ENCODE measurements around the gene FYB1. TPM values are rescaled to one million over a fixed set of nuclear protein-coding genes. Genes with fewer than 3 reads are reported as not detected.

Gene FYB1
- polyA plus RNA-seq, 12 donors, result 1.6 to 10.5 (median 2.2) TPM; not detected in 1

DNA sequence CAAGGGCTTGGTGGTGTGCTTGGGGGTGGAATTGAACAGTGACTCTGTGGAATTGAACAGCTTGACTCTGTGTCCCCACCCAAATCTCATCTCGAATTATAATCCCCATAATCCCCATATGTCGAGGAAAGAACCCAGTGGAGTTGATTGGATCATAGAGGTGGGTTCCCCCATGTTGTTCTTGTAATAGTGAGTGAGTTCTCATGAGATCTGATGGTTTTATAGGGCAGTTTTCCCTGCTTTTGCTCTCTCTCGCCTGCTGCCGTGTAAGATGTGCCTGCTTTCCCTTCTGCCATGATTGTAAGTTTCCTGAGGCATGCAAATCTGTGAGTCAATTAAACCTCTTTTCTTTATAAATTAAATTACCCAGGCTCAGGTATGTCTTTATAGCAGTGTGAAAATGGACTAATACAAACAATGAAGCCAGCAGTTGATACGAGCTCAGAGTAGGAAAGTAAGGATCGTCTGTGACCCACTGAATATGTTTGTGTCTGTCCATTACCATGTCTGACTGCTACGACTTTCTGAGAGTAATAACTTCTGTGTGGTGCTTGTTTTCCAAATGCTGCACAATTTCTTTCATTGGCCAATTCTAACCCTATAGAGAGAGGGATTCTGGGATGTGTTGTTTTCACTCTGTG lies 127.3 kb downstream of the FYB1 start:
- no peak for DNase-seq

DNA sequence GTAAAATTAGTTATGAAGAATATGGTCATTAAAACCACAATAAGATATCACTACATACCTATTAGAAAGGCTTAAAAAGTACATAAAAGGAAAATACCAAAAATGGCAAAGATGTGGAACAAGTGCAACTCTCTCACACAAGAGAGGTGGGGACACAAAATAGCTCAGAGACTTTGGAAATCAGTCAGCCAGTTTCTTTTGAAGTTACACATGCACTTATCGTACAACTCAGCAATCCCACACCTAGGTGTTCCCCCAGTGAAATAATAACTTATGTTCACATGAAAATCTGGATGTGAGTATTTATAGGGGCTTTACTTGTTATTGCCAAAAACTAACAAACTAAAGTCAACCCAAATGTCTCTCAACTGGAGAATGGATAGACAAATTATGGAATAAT lies 135.4 kb downstream of the FYB1 start:
- DNase-seq, result no peak

DNA sequence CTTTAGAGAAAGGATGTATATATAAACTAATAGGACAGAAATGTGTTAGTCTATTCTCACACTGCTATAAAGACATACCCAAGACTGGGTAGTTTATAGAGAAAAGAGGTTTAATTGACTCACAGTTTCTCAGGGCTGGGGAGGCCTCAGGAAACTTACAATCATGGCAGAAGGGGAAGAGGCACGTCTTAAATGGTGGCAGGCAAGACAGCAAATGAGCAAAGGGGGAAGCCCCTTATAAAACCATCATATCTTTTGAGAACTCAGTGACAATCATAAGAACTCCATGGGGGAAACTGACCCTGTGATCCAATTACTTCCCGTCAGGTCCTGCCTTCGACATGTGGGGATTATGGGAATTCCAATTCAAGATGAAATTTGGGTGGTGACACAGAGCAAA lies 136.4 kb downstream of the FYB1 start:
- DNase-seq, result no peak

DNA sequence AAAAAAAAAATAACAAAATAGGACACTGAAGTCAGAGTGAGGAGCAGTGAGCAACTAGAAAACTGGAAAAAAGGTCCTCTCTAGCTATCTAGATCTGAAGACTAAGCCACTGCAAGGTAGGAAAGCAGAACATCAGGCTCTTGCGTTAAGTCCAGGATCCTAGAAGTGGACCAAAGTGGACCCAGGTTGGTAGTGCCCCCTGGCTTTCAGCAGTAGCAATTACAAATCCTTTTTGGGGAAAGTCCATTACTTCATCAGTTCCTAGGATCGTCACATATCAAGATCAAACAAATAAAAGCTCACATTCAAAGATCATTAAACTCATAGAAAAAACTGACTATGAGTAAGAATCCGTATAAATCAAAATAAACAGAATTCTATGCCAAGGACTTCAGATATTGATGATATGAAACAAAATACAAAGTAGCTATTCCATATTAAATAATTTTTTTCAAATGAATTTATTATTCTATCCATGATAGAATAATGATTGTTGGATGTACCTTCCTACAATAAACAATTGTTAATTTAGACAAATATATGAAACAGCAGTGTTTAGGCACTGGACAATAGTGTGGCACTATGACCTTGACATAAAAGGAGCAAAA lies 138.7 kb downstream of the FYB1 start:
- peak; percentile 25 for DNase-seq

DNA sequence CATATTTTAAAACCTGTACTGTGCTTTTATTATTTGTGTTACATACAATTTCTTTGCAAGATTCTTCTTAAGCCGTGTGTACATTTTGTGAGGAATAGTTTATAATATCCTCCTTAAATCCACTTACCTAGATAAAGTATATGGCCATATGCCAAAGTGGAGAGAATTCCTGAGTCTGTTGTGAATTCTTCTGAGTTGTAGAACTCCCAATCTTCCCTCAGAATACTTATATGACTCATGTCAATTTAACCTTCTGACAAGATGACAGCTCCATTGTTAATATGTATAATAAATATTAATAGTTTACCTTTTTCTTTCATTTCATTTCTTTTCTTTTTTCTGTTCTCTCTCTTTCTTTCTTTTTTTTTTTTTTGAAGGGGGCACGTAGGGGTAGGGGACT lies 139.2 kb downstream of the FYB1 start:
- no peak for DNase-seq

DNA sequence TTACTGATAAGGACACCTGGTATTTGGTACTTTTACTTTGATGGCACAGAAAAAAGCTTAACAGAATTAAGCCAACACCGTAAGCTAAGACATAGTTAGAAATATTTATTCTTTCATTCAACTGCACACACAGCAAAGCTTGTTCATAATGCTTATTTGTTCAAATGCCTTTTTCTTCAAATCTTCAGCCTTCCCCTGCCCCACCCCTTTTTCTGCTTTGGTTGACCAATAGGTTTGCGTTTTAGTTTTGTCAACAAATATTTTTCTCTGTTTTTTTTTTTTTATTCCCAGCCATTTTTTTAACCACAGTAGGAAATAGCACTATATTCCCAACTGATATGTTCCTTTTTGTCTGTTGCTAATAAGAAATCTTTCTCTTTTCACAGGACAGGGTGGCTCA lies 140.2 kb downstream of the FYB1 start:
- no peak for DNase-seq

DNA sequence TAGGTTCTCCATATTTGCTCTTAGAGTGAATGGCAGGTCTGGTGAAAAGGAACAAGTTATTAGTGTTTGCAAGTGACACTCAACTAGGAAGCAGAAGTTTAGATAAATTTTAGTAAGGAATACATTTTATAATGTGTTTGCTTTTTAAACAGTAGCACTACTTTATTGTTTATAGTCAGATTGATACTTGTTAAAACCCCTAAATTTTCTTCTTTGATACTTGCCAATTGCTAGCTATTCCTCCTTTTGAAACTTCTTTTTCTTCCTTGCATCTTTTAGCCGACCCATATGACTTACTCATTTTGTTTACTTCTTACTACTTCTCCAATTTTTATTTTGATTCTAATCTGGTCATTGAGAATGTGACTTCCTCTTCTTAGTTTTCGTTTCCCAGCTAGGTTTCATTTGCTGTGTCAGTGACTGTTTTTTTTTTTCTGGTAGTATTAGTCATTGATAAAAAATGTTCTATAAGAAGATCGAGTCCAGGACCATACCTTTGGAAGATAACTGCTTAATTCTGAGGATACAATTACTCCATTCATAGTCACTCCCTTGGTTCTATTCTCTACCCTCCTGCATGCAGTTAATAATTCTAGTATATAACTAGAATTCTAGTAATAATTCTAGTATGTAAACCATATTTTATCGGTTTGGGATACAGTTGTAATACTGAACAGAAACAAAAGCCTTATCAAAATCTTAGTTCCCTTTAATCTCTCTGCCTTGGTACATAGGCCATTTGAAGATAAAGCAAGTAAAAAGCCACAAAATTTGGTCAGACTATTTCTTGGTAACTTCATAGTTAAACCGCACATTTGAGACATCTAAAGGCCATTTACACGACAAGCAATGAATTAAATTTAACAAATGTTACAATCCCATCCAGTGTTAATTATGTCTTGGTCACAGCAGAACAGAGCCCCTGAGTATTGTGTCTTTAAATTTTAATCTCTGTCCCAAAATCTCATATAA lies 142.3 kb downstream of the FYB1 start:
- DNase-seq, result no peak

DNA sequence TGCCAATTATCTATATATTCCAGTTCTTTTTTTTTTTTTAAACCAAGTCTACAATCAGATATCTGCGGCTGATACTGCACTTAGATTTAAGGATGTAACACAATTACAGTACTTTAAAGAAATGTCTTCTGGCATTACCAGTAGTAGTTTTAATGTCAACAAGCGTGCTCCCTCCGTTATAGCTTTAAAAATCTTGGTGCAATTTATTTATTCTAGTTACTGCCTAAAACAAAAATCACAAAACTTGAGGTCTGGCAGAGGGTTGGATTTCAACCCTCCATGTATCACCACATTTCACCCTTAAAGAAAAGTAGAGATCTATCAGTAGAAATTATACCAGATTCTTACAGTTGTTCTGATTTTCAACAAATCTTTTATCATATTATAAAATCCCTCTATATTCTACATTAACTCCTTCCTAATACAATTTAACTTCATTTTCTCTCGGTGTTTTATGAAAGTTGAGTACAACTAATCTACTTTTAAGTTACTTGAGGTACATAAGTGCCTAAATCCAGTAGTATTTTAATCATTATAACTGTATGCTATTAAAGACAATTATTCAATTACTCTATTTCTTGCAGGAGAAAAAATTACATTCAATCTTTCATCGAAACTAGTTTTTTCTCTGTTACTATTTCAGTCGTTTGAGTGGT lies 143.1 kb downstream of the FYB1 start:
- no peak for DNase-seq

DNA sequence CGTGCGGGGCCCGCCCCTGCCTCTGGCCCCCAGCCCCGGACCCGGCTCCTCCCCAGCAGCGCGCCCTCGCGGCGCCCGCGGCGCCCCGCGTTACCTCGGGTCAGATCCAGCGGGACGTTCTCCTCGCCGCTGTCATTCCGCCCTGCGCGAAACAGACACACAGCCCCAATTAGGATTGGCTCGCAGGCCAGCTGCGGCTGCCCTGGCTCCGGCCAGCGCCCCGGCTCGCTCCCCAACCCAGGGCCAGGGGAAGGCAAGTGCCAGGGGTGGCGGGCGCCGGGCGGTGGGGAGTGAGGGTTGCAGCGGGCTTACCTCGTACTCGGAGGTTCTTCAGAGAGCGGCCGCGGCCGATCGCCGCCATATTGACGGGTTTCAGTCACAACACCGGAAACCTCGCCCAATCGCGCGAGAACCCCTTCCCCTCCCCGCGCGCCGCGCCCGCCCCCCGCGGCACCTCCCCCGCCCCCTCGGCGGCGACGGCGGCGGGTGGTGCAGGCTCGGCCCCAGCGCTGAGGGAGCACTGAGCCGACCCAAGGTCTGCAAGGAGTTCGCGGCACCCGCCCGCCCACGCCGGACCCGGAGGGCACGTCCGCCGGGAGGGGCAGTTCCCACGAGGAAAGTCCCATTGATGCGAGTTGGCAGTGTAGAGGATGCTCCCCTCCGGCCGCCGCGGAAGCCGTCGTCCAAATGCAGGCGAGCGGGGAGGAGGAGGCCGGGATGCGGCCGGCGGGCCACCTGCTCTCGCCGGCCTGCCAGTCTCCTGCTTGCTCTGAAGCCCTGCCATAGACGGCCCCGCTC lies 145.1 kb downstream of the FYB1 start, which contains the start of gene RICTOR:
Gene RICTOR (minus strand): TSS at position 383 of the 798 bp plus-strand sequence. CDS start 22 bp downstream, at position 361.
- peak; percentile 90 for DNase-seq

DNA sequence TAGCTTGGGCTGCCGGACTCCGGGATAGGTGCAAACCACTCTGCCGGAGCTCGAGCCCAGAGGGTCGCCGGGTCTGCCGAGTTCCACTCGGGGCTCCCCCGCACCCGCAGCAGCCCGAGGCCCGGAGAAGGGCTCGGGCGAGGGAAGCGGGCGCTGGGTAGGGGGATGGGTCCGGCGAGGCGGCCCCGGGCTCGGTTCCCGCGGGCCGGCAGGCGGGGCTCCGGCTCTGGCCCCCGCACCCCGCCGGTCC lies 145.7 kb downstream of the FYB1 start:
- DNase-seq, result peak; percentile 48

DNA sequence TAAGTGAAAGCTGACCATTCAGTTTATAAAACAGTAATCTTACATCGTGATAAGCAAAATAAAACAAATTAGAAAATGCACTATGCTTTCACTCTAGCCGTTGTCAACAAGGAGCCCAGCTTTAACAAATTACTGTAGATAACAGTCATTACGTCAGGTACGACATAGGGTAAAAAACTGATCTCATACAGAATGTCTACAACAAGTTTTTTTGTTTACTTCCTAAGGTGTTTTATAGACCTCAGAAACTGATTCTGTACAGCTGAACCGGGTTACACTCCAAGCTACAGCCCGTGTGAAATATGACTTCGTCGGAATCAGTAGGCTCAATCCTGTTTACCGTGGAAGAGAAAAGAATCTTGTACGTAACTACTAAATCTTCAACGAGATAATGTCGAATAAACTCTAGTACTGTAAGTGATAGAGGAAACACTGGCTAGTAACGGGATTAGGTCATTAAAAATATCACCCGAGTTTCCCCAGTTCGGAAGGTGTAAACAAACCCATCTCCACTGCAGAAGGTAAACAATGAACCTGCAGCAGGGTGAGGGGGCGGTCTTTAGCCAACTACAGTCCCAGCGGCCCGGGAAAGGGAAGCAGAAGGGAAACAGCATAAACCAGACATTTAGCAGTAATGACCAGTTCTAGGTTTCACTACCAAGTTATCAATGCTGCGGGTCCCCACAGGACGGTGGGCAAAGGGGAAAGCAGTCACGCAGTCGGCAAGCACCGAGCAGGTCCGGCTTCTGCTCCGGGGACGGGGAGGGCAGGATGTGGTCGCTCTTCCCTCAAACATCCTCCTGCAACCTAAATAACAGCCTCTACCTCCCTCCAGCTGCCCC lies 146.2 kb downstream of the FYB1 start:
- no peak for DNase-seq

DNA sequence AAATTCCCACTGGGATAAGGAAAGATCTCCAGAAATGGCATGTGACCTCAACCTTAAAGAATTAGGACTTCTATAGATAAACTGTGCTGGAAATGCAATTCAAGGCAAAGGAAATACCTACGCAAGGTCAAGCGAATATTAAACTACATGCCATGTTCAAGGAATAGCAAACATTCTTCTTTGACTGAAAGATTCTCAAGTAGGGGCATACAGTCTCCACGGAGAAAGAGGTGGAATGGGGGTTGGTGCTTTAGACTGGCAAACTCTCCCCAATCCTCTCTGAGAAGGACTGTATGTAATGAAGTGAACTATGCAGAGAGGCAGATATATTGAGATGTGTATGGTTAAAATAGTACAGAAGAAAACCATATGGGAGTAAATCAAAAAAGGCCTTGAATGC lies 151.3 kb downstream of the FYB1 start:
- DNase-seq, result no peak

DNA sequence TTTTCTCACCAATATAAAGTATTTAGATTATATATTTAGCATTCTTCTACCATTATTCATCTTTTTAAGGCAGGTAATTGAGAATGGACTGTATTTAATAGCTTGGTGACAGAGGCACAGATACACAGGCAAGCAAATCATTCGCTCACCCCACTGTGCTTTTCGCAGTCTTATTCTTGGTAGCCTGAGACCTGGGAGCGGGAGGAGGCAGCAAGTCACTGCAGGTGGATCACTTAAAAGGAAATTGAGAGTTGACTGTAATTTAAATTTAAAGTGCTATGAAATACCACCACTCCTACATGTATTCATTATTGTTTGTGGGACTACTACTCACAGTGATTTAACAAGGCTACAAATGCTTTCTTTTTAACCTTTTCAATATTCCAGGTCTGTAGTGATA lies 154.9 kb downstream of the FYB1 start:
- no peak for DNase-seq

DNA sequence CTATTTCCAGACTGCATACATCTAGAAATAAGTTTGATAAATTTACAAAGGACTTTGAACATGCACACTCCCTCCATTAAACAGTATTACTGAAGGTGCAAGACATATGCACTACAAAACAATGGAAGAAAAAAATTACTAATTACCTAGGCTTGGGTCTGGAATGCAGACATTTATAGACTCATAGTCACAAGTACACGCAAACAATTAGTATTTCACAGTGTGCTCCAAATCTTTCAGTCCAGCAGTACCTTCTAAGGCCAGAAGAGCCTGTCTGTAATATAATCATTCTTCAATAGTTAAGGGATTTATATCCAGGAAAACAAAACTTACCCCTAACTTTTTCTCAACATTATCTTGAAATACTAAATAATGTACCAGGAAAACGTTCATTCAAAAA lies 156.3 kb downstream of the FYB1 start:
- DNase-seq, result no peak

DNA sequence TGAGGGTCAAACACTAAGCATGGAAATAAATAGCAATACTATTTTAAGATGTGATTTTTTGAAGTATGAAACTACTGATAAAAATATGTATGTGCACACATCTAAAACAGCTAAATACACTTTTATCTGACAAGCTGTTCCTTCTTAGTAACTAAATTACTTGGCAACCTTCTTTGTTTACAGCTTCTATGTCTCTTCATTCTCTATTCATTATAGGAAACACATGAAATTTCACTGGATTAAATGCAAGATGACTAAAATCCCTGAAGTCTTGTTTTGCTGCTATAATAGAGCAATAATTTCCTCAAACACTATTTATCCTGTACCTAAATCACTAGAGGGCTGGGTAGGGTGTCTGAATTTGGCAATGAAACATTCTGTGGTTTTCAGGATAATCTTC lies 156.8 kb downstream of the FYB1 start:
- no peak for DNase-seq

DNA sequence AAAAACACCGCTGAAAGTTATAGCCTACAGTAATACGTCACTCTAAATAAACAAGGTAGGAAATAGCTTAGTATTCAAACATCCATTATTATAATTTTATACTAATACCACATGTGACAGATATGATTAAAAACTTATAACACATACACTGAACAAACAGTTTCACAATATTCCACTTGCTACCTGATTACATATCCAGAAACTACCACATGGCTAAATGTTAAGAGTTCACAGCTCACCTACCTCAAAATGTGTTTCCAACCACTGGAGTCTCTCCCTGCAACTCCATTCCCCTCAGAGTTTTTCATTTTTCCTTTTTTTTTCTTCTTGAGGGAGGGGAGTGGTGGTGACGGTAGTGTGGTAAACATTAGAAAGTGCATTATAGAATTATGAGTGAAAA lies 157.3 kb downstream of the FYB1 start:
- DNase-seq, result no peak

DNA sequence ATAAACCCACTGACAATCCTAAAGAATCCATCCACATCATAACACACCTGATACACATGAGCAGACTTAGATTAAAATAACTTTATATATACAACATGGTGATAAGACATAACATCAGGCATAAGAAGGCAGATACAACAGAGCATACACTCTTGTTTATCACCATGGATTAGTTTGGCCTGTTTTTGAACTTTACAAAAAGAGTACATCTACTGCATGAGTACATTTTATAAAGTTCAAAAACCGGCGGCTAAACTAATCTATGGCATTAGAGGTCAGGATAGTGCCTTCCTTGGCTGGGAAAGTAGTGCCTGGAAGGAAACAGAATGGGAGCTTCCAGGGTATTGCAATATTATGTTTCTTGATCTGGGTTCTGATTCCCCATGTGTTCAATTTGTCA lies 160.3 kb downstream of the FYB1 start:
- DNase-seq, result no peak

DNA sequence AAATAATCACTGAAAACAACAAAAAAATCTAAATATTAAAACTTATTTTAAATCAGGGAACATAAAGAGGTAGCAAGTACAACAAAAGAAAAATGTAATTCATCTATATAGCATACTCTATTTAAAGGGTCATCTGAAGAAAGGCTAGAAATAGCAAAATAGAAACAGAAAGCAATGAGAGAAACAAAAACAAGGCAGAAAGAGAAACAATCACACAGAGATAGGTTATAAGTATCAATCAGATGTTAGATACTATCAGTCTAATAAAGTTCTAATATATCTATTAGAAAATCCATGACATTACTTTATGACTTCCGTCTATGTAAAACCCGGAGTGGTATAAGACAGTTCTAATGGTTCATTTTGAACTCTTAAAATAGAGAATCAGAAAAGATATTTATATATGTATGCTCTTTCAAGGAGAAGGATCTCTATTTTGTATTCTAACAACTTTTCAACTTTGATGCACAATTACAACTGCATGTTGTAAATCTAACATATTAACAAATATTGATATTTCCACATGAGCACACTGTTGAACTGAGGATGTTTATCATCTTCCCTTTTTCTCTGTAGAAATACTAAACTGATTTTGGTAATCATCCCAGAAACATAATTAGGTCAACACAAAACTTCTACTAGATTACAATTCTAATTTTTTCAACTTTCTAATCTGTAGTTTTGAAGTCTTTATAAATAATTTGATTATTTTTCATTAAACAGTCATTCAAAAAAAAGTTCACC lies 161.0 kb downstream of the FYB1 start:
- no peak for DNase-seq

DNA sequence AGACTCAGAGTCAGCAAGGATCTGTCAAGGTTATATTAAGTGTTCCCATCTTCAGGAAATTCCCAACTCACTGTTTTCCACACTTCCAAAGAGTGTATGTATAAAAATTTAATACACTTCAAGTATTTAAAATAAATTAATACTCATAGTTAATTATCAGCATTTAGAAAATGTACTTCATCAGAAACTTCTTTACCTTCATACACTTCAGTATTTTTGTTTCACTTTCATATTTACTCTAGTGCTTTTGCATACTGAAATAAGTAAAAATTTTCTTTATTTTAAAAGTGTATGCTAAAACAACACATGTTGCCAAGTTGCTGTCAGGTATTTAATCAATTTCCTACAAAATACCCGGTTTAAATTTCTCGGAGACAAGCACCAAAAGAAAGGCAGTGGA lies 161.6 kb downstream of the FYB1 start:
- DNase-seq, result no peak

Measured in muscle of arm (tissue), 12 donors.